GM18951 (cell line): ENCODE results near the gene ROBO1.
"Not testable (repeated sequence)": the region's sequence is repeated elsewhere in the genome, so short reads cannot be mapped to it uniquely, and the experiment has no call there.

Experiments used
- POLR2A ChIP-seq: IDR thresholded peaks from 4 replicates; pipeline ENCODE4 v1.6.1; 2011; ENCODE audit warnings: mild to moderate bottlenecking; ENCODE audit not compliant: insufficient read length, insufficient read depth; ENCODE audit errors: extremely low read depth
- in situ Hi-C: fragments of 300-500 bp; cut with MboI; formaldehyde crosslinking; loops from one replicate; pipeline ENCODE4 v1.12.0; 2022; ENCODE audit warnings: low sequenced_read_pairs, mixed read lengths, inconsistent platforms; ENCODE audit not compliant: unreplicated experiment

ROBO1 gene

DNA sequence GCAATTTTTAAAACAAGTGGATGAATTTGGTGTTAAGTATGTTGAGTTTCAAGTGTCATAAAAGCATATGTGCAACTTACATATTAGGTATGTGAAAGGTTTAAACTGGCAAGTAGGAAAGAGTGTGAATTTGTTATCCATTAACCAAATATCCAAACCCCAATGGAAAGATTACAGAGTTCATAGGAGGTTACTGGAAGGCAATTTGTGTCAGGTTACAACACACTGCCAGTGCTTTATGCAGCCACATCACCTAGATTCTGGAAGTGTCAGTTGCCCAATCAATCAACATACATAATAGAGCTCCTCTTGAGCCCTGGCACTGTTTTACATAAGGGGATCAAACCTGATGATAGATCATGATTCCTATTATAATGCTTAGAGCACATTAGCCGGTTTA is 261.0 kb downstream of the ROBO1 start:
- in situ Hi-C loops: no loop called here
- no peak for TF ChIP-seq POLR2A

DNA sequence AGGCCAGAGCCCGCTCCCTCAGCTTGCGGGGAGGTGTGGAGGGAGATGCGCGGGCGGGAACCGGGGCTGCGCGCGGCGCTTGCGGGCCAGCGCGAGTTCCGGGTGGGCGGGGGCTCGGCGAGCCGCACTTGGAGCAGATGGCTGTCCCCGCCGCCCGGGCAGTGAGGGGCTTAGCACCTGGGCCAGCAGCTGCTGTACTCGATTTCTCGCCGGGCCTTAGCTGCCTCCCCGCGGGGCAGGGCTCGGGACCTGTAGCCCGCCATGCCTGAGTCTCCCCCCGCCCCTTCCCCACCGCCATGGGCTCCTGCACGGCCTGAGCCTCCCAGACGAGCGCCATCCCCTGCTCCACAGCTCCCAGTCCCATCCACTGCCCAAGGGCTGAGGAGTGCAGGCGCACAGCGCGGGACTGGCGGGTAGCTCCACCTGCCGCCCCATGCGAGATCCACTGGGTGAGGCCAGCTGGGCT is 265.5 kb downstream of the ROBO1 start:
- in situ Hi-C loops: not testable (repeated sequence)

DNA sequence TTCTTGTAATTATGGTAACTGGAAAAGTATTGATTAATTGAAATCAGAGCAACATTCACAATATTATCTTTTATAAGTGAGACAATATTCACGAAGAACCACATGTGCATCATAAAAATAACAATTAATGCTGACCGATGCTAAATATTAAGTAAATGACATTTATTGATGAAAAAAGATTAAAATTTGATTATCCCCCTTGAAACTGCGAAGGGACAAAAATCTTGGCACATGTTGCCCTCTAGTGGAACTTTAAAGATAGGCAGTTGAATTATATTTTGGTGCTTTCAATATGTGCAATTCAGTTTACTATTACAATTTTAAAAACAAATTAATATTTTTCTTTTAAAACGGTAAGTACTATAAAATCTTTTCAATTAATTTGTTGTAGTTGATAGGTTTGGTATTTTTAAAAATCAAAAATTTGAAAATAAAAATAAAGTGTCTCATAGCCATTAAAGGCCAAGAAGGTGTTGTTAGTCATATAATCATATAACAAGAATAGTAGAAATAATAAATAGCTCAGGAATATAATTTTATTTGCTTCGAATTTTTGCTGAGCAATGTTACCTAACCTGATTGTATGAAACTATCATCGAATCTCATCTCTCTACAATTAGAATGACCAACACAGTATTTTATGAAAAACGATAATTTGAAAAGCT is 270.2 kb downstream of the ROBO1 start:
- in situ Hi-C loops: no loop called here
- no peak for TF ChIP-seq POLR2A

DNA sequence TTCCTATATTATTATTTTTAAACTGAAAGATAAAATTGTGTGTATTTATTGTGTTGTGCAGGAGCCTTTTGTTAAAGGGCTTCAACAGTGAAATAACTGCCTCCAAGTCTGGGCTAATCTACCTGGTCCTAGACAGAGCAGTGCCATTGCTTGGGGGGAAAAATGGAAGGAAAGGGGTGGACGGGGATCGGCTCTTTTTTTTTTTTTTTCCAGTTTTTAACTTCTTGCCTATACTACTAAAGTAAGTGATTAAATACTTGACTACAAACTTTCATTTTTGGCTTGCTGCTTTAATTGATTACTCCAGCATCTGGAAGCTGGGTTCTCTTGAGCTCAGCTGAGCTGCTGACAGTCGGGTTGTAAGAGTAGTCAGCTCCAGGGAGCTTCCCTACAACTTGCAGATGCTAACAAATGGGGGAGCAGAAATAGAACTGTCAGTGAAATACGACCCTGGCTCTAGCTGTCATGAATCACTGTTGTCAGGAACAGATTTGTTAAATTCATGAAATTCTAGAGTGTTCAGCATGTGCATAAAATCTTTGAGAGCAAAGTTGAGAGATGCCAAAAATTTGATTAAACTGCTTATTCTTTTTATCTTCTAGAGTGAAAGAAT is 276.7 kb downstream of the ROBO1 start:
- in situ Hi-C loops: no loop called here
- no peak for TF ChIP-seq POLR2A

DNA sequence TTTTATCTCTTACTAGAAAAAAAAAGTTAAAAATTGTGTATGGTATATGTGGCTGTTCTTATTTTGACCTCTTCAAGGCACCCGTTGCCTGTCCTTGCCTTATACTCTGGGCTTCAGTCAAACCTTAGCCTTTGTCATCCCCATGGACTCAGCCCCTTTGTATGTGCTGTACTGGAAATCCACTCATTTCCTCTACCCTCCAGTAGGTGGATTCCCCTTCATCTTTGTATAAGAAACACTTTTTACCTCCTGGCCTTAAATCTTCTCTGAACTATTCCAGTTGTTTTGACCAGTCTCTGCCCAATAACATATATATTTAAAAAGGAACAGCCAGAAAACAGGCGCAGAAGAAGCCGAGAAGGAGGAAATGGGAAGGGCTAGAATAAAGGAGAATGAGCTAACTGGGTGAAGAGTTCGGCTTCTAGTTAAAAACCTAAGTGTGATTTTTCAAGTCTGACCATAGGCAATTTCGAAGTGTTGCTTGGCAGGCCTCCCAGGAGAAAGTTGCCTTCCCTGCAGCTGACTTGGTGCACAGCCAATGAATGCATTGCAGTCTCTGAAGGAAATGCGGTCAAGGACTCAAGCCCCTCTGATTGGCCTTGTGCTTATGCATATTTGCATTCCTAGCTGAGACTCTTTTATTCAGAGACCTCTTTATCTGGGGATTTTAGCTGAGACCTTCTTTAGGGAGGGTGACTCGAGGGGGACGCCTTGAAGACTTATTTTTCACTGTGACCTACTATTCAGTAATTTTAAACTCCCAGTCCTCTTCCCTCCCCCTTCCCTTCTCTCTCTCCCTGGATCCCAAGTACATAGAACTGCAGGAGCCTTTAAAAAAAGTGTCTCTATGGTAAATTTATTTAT is 277.4 kb downstream of the ROBO1 start:
- in situ Hi-C loops: no loop called here
- TF ChIP-seq POLR2A: no peak

DNA sequence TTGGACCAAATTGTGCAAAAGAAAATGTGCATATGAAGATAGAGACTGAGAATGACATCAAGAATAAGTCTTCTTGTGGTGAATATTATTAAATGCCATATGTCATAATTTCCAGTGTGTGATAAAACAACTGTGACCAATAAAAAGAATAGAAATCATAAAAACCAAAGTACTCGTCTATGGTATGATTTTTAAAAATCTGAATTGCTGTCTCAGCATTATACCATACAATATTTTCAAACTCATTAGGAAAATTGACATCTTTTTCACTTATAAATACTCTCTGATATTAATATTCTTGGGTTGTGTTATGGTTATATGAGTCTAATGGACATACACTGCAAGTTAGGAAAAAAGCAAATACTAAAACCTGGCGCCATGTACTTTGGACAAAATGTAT is 279.4 kb downstream of the ROBO1 start:
- in situ Hi-C loops: no loop called here

DNA sequence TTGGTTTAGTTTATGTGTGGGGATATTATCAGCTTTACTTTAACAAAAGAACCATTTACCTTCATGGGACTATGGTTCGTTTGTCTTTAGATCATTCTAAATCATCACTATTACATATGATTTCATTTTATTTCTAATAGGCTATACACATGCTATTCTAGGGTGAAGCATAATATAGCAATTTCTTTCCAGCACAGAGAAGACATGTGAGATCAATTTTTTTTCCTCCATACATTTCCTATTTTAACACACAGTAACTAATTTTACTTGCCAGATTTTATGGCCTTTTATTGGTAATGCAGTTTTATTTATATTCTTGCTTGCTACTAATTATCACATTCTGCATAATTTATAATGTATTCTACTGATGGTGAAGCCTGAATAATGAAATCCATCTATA is 287.1 kb downstream of the ROBO1 start:
- TF ChIP-seq POLR2A: no peak
- in situ Hi-C loops: no loop called here

More for the DNA sequence above, 279.4 kb downstream of the ROBO1 start:
- no peak for TF ChIP-seq POLR2A

DNA sequence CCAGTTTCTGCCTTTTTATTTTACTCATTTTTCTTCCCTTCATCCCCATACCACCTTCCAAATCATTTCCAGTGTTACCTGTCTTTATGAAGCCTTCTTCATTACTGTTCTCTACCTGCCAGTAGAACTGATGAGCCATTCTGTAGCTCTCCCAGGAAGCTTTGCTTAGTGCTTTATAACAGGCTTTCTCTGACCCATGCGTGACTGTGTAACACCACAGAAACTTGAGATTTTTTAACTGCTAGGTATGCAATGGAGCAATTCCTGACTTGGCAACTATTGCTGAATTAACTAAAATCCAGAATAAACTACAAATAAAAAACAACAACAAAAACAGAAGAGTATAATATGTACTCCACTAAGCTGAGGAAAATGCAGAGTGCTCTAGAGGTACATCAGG is 289.2 kb downstream of the ROBO1 start:
- no peak for TF ChIP-seq POLR2A
- in situ Hi-C loops: no loop called here

DNA sequence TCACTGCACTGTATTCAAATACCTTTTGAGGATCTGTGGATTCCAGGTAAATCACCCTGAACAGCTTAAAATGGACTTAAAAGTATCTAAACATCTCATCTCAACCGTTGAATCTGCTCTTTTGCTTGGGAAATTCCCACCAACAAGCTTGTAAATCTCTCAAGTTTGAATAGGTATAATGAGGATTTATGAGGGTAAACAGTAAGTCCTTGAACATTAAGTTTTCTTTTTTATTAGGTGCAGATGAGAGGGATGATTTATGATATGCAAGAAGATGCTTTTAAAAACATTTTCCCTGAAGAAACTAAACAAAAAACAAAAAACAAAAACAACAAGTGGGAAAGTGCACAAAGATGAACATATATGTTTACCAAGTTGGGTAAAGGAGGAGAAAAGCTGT is 290.6 kb downstream of the ROBO1 start:
- in situ Hi-C loops: no loop called here
- TF ChIP-seq POLR2A: no peak

DNA sequence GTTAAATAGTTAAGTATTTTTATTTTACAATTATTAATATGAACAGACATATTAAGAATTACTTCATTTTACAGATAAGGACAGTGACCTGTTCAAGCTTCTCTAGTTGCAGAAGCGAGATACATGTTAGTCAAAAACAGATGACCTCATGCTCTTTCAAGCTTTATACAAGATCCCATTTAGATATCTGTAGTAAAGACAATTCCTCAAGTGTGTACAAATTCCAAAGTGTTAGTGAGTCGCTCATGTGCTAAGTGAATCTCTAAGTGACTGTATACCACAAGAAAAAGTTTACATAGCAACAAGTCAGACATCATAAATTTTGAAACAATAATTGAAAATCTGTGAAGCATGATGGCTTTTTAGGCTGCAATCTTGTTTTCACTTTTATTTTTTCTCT is 293.8 kb downstream of the ROBO1 start:
- TF ChIP-seq POLR2A: no peak
- in situ Hi-C loops: no loop called here

DNA sequence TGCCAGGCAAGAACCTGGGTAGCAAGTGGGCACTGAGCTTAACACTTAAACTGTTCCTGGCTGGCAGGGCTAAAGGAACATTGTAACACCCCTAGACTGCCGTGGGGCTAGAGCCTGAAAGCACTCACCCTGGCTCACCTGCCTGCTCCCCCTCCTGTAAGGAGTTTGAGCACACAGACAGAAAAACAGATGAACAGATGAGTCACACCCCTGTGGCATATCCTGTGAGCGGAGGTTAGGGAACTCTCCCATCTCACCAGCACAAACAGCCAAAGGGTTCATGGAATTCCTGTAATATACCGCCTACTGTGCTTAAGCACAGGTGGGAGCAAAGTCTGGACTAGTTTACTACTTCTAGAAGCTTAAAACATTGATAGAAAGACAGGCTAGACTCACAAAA is 300.1 kb downstream of the ROBO1 start:
- TF ChIP-seq POLR2A: no peak
- in situ Hi-C loops: no loop called here

DNA sequence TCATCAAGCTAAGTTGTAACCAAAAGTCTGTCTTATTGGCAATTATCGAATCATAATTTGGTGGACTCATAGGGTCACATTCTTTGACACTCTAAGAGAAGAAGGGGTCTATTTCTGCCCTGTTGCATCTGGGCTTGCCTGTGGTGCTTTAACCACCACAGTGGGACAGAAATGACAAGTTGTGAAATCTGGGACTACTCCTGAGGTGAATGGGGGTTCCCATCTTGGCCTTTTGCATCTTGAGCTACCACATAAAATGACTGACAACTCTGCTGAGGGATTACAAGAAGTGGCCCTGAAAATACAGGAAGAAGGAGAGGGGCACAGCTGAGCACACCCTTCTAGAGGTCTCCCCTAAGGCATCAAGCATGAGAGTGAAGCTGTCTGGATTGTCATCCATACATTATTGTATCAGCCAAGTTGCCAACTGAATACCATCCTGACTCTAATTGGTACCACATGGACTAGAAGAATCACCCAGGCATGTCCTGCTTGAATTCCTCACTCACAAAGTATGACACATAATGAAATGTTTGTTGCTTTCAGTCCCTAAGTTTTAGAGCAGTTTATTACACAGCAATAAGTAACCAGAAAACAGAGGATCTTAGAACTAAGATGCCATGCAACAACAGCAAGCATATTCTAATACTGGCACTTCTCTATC is 306.5 kb downstream of the ROBO1 start:
- in situ Hi-C loops: no loop called here
- no peak for TF ChIP-seq POLR2A

DNA sequence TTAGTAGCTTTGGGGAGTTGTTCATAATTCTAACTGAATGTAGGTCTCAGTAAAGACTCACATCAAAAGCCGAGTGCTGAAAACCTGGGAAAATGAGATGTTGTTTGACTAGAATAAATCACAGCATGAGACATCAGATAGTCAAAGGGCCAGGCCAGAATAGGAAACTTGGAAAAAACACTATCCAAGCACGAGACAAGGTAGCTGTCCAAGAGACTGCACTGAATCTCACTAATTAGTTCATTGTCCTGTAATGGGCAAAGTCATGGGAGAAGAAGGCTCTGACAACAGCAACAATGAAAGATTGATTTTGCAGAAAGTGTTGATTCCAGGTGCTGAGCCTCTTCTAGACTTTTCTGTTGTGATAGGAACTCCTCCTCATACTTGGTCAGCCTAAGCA is 314.2 kb downstream of the ROBO1 start:
- in situ Hi-C loops: no loop called here
- no peak for TF ChIP-seq POLR2A
